ENCODE results near the gene CD7.

CD7 gene

GRCh38 chr17:82346342-82347300, 29.2 kb upstream of the CD7 start:
- DNase-seq (ENCODE audit: low read depth), result no peak

DNA sequence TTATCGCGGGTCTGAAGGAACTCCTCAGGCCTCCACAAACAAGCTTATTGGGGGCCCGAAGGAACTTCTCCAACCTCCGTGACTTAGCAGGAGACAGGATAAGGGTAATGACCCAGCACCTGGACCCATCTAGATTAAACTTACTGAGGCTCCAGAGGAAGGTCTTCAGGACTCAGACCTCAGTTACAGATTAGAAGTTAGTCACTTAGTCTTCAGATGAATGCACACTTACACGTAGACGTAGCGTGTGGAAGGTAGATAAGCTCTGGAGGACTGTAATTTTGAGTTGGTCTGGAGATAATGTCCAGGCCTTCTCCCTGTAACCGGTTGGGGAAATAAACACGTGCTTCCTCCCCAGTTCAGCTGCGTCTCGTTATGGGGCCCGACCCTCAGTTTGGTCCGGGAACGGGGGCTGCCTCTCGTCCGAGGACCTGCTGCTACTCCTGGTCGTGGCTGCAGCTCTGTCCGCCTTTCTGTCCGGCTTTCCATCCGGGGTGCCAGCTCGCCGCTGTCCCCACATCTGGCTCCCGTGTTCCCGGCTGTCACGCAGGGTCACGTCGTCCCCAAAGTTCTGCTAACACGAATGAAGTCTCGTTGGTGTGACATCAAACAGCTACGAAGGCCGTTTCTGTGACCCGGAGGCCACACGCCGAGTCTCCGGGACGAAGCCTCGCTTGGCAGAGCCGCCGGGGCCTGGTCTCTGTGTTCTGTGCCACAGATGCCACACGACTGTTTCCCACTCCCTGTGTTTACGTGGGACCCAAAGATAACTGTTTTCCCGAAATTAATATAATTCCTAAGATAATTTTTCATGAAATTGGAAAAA, 28.0 kb upstream of the CD7 start:
- DNase-seq (ENCODE audit: low read depth), result no peak

GRCh38 chr17:82344175-82344907, 26.9 kb upstream of the CD7 start:
- DNase-seq (ENCODE audit: low read depth), result no peak

DNA sequence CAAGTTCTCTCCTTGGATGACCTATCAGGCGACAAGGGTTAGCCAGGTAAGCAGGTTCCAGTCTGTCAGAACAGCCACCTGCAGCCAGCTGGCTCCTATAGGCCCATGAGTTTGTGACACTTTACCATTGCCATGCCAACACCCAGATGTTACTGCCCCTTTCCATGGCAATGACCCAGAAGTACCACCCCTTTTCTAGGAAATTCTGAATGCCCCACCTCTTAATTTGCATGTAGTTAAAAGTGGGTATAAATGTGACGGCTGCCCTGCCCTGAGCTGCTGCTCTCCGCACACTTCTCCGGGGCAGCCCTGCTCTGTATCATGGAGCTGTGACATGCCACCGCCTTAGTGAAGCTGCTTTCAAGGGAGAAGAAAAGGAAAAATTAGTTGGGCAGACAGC, 26.2 kb upstream of the CD7 start:
- no peak for DNase-seq (ENCODE audit: low read depth)

GRCh38 chr17:82342361-82343079, 25.1 kb upstream of the CD7 start:
- no peak for DNase-seq (ENCODE audit: low read depth)

GRCh38 chr17:82339634-82340580, 22.5 kb upstream of the CD7 start:
- DNase-seq (ENCODE audit: low read depth), result no peak

DNA sequence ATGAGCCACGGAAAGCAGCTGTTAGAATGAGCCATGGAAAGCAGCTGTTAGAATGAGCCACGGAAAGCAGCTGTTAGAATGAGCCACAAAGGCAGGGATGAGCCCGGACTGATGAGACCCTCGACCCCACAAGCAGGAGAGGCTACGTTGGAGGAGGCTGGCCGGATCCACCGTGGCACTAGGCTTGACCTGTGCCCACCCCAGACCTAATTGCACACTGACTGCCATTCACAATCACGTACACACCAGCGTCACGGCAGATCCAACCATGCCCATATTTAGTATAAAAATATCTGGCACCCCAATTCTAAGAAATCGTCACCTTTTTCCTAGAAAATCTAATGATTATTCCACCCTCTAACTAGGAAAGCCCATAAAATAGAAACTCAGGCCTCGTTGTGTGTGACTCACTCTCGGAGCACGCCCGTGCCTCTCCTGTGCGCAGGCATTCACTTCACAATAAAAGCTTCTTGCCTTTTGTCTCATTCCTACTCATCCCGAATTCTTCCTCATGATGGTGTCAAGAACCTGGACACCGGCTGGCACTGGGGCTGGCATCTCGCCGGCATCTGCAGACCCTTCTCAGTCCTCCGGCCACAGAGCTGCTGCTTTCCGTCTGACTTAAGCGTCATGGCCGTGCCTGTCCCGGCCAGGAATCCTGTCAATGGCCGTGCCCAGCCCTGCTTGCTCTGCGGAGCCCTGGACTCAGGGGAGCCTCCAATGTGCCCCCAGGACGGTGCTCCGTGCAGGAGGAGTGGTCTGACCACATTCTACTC, 21.6 kb upstream of the CD7 start:
- no peak for DNase-seq (ENCODE audit: low read depth)

DNA sequence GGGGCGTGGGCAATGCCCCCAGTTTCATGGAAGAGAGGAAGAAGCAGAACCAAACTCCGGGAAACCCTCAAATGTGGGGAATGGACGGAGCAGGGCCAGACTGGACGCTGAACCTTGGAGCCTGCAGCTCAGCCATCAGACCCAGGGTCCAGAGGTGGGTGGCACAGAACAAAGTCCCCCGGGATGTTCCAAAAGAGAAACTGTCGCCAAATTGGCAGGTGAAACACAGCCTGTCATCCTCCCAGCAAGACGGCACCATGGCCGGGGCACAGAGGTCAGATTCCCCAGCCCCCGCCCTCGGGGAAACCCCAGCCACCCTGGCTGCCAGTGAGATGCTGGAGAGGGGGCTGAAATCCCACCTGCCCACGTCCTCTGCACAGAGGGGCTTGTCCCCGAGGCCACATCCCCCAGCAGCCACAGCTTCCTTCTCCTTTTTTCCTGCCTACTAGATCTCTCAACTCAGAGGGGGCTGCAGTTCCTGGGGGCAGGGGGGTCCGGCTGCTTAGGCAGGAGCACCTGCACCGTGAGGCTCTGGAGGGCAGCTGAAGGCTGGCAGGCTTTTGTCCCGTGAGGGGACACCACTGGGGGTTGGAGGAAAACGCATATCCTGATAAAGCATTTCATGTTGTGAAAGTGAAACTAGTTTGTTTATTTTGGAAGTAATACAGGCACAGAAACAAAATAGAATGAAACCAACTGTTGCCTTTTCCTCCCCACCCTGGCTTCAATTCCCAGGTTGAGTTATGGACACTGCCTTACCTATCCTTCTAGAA, 17.4 kb upstream of the CD7 start:
- no peak for DNase-seq (ENCODE audit: low read depth)

DNA sequence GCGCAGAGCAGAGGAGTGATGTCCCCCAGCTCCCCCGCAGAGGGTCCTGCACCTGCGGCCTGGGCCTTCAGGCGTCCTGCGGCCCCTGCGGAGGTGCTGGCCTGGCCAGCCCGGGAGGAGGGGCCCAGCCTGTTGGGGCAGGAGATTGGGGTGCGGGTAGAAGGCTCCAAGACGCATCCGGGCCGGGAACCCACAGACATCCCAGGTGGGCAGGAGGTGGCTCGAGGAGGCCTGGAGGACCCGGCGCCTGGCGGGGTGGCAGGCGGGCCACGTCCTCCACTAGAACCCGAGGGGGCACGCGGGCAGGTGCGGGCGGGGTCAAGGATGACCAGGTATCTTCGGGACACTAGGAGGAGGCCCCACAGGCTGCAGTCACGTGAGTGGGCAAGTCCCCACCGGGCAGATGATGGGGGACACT, 16.8 kb upstream of the CD7 start:
- DNase-seq (ENCODE audit: low read depth), result no peak

DNA sequence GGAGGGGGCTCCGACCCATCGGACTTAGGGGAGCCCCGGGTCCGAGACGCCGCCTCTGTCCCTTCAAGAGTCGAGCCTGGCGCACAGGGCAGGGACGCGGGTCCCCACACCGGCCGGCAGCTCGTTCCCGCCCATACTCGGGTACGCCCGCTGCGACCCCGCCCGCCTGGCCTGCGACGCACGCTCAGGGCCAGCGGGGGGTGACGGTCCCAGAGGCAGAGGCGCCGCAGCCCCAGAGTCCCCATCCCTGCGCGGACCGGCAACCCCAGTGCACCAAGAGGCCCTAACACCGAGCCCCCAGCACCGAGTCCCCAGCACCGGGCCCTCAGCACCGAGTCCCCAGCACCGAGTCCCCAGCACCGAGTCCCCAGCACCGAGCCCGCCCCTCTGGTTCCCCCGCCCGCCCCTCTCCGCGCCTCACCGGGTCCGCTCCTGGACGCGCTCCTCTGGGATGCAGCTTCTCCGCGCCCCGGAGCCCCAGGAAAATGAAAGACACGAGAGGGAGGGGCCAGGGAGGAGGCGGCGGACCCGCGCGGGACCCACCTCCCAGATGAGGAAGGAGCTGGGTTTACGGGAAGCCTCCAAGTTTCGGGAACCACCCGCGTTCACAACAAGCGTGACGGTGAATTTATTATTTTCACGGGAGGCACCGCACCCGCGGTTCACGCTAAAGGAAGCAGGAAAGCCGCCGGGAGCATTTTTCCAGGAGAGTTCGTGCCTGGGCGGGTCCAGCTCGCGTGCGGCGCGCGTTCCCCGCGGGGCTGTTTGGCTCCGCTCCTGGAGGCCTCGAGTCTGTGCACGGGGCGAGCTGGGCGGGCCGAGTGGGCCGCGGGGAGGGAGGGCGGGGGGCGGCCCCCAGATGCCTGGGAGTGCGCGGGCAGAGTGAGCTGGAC, 16.1 kb upstream of the CD7 start, which contains the start of gene SECTM1:
Gene SECTM1 (minus strand): TSS at position 488 of the 893 bp plus-strand sequence. CDS start 6,526 bp downstream, outside the sequence.
- DNase-seq (ENCODE audit: low read depth), result no peak

DNA sequence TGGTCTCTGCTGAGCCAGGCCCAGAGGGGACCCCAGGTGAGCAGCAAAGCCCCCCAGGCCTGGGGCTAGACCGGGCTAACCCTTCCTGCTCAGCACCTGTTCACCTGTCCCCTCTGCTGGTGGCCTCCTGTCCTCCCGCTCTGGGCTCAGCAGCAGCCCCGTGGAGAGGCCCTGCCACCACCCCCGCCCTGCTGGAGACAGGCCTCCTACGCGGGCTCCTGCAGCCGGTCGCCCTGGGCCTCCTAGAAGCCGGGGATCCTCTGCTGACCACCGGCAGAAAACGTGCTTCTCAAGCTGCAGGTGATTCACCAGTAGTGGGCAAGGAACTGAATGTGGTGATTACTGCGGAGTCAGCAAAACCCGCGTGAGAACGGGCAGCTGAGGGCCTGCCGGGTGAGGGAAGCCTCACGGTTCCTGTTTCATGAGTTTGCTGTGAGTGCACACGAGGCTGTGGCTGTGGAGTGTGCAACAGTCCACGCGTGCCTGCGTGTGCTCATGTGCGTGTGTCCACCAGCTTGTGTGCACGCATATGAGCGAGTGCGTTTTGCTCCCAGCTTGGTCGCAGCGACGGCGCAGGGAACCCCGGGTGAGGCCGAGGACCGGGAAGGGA, 15.4 kb upstream of the CD7 start:
- DNase-seq (ENCODE audit: low read depth), result no peak

DNA sequence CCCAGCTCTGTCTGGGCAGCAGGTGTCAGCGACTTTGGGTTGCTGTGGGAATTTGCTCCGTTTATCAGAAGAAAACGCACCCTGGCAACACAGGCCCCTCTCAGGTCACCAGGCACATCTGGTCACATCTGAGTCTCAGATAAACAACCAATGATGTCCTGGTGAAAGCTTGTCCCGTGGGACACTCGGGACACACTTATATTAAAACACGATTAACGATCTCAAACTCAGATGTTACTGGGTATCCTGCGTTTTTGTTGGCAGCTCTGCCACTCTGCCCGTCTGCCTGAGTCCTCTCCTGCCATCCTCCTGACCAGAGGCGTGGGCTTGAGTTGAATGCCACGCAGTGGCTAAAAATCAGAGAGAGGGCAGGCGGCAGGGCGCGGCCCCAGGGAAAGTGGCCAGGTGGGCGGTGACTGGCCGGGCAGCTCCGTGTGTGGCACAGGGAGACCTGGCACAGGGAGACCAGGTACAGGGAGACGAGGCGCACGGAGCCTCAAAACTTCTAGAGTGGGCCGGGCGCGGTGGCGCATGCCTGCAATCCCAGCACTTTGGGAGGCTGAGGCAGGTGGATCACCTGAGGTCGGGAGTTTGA, 14.0 kb upstream of the CD7 start:
- no peak for DNase-seq (ENCODE audit: low read depth)

GRCh38 chr17:82330322-82331239, 13.2 kb upstream of the CD7 start:
- no peak for DNase-seq (ENCODE audit: low read depth)

DNA sequence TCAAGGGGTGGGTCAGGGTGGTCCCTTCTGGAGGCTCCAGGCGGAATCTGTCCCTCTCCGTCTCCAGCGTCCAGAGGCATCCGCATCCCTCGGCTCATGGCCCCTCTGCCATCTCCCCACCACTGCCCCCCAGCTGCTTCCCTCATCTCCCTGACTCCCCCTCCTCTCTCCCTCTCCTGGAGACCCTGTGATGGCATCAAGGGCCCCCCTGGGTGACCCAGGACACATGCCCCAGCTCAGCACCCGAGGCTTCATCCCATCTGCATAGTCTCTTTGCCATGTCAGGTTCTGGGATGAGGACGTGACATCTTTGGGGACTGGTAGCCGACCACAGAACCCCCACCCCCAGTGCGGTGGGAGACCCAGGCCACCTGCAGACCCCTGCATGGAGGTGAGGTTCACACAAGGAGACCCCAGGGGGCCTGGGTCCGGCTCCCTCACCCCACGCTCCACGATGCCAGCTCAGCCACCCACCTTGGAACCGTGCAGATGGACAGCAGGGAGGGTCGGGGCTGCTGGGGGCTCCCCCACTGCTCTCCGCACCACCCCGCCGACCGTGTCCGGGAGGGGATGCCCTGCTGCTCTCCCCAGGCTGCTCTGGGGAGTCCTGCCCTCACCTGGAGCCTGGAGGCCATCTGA, 12.4 kb upstream of the CD7 start:
- DNase-seq (ENCODE audit: low read depth), result no peak

GRCh38 chr17:82328994-82329507, 11.6 kb upstream of the CD7 start:
- DNase-seq (ENCODE audit: low read depth), result no peak

Data from T follicular helper cell (primary cell).